Measurements from ENCODE around the gene ZNF813. TPM values are rescaled to one million over a fixed set of nuclear protein-coding genes. Genes with fewer than 3 reads are reported as not detected.

The ZNF813 gene
- total RNA-seq, 4 donors from 2014 or later: 2.4 to 4.7 (median 3.6) TPM

- no peak overlapping the region for H3K27ac ChIP-seq
- peaks cover 2% of the 10 kb centered on the region for H3K4me1 ChIP-seq
- H3K9me3 ChIP-seq: peaks cover 5% of the 10 kb centered on the region
Measured at GRCh38 chr19:53504885-53505284, 37.4 kb downstream of the ZNF813 start.

DNA sequence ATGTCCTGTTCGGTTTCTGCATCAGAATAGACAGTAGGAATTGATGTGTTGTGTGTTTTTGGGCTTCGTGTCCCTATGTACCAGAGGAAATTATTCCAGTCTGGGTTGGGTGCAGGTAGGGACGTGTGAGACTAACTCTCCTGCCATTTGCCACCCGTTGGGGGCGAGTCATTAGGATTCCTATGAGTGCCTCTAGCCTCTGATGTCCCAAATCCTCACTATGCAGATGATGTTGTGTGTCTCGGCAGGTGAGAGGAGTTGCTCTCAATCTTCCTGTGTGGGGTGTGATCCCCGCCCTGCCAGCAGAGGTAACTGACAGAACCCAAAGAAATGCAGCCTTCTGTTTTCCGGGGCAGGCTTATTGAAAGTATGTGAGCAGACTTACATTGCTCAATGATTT is 39.2 kb downstream of the ZNF813 start:
- TF ChIP-seq CTCF (IDR thresholded peaks at IDR 0.05): no peak
- TF ChIP-seq POLR2A (IDR thresholded peaks at IDR 0.05): no peak
- no peak for TF ChIP-seq EP300 (IDR thresholded peaks at IDR 0.05)
- Histone ChIP-seq H3K4me1 (peaks cover 2% of the 10 kb centered on the region), H3K27ac (no peak overlapping the region), H3K9me3 (no peaks in the 10 kb centered on the region), H3K4me3 (no peak overlapping the region), H3K27me3 (no peaks in the 10 kb centered on the region), H3K36me3 (no peaks in the 10 kb centered on the region)
- 68% methylated on average over 8 of the region's 8 CpGs for WGBS
- DNase-seq (ENCODE audit: low spot score in 2 of 2): no peak

More at GRCh38 chr19:53504885-53505284, 37.4 kb downstream of the ZNF813 start:
- H3K27me3 ChIP-seq: no peaks in the 10 kb centered on the region
- TF ChIP-seq CTCF (IDR thresholded peaks at IDR 0.05) (no peak), POLR2A (IDR thresholded peaks at IDR 0.05) (no peak), POLR2AphosphoS5 (IDR thresholded peaks at IDR 0.05) (no peak)
- peak overlapping the region; percentile 17 for H3K4me3 ChIP-seq
- WGBS: 25% methylated on average over 7 of the region's 7 CpGs
- H3K36me3 ChIP-seq: no peaks in the 10 kb centered on the region
- no peak for DNase-seq (ENCODE audit: low spot score in 2 of 2)

- no peak overlapping the region for H3K4me3 ChIP-seq
- no peak for TF ChIP-seq POLR2A (IDR thresholded peaks at IDR 0.05)
- TF ChIP-seq EP300 (IDR thresholded peaks at IDR 0.05): no peak
- TF ChIP-seq CTCF (IDR thresholded peaks at IDR 0.05): no peak
- TF ChIP-seq POLR2AphosphoS5 (IDR thresholded peaks at IDR 0.05): no peak
- 75% methylated on average over 11 of the region's 17 CpGs for WGBS
- no peaks in the 10 kb centered on the region for H3K36me3 ChIP-seq
- H3K27me3 ChIP-seq: no peaks in the 10 kb centered on the region
- no peak for DNase-seq (ENCODE audit: low spot score in 2 of 2)
- peaks cover 2% of the 10 kb centered on the region for H3K4me1 ChIP-seq
- no peak overlapping the region for H3K27ac ChIP-seq
- no peaks in the 10 kb centered on the region for H3K9me3 ChIP-seq
Measured at GRCh38 chr19:53507523-53508442, 40.2 kb downstream of the ZNF813 start.

DNA sequence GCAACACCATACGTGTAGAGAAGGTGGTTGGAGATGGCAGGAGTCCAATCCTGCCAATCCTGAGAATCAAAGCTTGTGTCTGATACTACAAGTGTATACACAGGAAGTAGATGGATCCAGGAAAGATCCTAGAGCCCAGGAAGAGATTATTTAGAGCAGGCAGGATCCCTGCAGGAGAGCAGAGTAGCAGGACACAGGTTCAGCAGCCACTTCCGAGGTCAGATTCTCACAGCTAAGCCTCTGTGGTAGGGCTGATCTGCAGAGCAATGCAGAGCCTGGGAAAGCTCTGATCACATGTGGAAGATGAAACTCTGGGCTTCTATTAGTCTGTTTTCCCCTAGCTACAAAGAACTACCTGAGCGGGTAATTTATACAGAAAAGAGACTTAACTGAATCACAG is 41.9 kb downstream of the ZNF813 start:
- no peak overlapping the region for H3K27ac ChIP-seq
- H3K27me3 ChIP-seq: no peaks in the 10 kb centered on the region
- no peaks in the 10 kb centered on the region for H3K9me3 ChIP-seq
- 54% methylated on average over 3 of the region's 3 CpGs for WGBS
- H3K4me1 ChIP-seq: peaks cover under 1% of the 10 kb centered on the region
- no peak for TF ChIP-seq EP300 (IDR thresholded peaks at IDR 0.05)
- no peak for TF ChIP-seq POLR2A (IDR thresholded peaks at IDR 0.05)
- no peak for TF ChIP-seq CTCF (IDR thresholded peaks at IDR 0.05)
- no peak for TF ChIP-seq POLR2AphosphoS5 (IDR thresholded peaks at IDR 0.05)
- no peak overlapping the region for H3K4me3 ChIP-seq
- DNase-seq (ENCODE audit: low spot score in 2 of 2): no peak
- H3K36me3 ChIP-seq: no peaks in the 10 kb centered on the region

- Histone ChIP-seq H3K27ac (no peak overlapping the region), H3K36me3 (no peaks in the 10 kb centered on the region), H3K4me1 (no peaks in the 10 kb centered on the region), H3K9me3 (no peaks in the 10 kb centered on the region), H3K4me3 (no peak overlapping the region), H3K27me3 (no peaks in the 10 kb centered on the region)
- no peak for DNase-seq (ENCODE audit: low spot score in 2 of 2)
- TF ChIP-seq EP300 (IDR thresholded peaks at IDR 0.05) (no peak), POLR2A (IDR thresholded peaks at IDR 0.05) (no peak), POLR2AphosphoS5 (IDR thresholded peaks at IDR 0.05) (no peak), CTCF (IDR thresholded peaks at IDR 0.05) (no peak)
- WGBS: 75% methylated on average over 5 of the region's 5 CpGs
Measured at GRCh38 chr19:53509845-53510244, 42.3 kb downstream of the ZNF813 start.
